ENCODE data around the gene ACTR5.

The ACTR5 gene

GRCh38 chr20:38725148-38725901, 22.9 kb upstream of the ACTR5 start:
- no peak for TF ChIP-seq CTCF (IDR thresholded peaks at IDR 0.05; ENCODE audit: insufficient read depth, low read depth, low read length, missing control alignments)
- no peak for DNase-seq (ENCODE audit: low read depth)
- H3K4me3 ChIP-seq (ENCODE audit: low read length), result no peak overlapping the region

- no peak overlapping the region for H3K4me3 ChIP-seq (ENCODE audit: low read length)
- TF ChIP-seq CTCF (IDR thresholded peaks at IDR 0.05; ENCODE audit: insufficient read depth, low read depth, low read length, missing control alignments), result peak; percentile 47
- DNase-seq (ENCODE audit: low read depth), result peak; percentile 36
Observed at GRCh38 chr20:38725931-38726803, 22.1 kb upstream of the ACTR5 start.

GRCh38 chr20:38726804-38727606, 21.3 kb upstream of the ACTR5 start:
- no peak overlapping the region for H3K4me3 ChIP-seq (ENCODE audit: low read length)
- TF ChIP-seq CTCF (IDR thresholded peaks at IDR 0.05; ENCODE audit: insufficient read depth, low read depth, low read length, missing control alignments), result no peak
- DNase-seq (ENCODE audit: low read depth), result no peak

- H3K4me3 ChIP-seq (ENCODE audit: low read length), result no peak overlapping the region
- DNase-seq (ENCODE audit: low read depth), result no peak
- TF ChIP-seq CTCF (IDR thresholded peaks at IDR 0.05; ENCODE audit: insufficient read depth, low read depth, low read length, missing control alignments), result no peak
Observed at GRCh38 chr20:38727607-38728190, 20.6 kb upstream of the ACTR5 start.

- no peak for TF ChIP-seq CTCF (IDR thresholded peaks at IDR 0.05; ENCODE audit: insufficient read depth, low read depth, low read length, missing control alignments)
- no peak for DNase-seq (ENCODE audit: low read depth)
Observed at GRCh38 chr20:38728191-38728781, 20.0 kb upstream of the ACTR5 start.

More at GRCh38 chr20:38728191-38728781, 20.0 kb upstream of the ACTR5 start:
- no peak overlapping the region for H3K4me3 ChIP-seq (ENCODE audit: low read length)

Data from epithelial cell of esophagus (primary cell).